Measurements from ENCODE around the gene ELOVL6. TPM values are rescaled to one million over a fixed set of nuclear protein-coding genes. Genes with fewer than 3 reads are reported as not detected.
A peak's percentile ranks its signal among the peaks of the same experiment; 100 is the strongest.
"Not testable (repeated sequence)": the region's sequence is repeated elsewhere in the genome, so short reads cannot be mapped to it uniquely, and the experiment has no call there.

The ELOVL6 gene
- total RNA-seq, 1 donor from 2014 or later: 27.6 TPM

DNA sequence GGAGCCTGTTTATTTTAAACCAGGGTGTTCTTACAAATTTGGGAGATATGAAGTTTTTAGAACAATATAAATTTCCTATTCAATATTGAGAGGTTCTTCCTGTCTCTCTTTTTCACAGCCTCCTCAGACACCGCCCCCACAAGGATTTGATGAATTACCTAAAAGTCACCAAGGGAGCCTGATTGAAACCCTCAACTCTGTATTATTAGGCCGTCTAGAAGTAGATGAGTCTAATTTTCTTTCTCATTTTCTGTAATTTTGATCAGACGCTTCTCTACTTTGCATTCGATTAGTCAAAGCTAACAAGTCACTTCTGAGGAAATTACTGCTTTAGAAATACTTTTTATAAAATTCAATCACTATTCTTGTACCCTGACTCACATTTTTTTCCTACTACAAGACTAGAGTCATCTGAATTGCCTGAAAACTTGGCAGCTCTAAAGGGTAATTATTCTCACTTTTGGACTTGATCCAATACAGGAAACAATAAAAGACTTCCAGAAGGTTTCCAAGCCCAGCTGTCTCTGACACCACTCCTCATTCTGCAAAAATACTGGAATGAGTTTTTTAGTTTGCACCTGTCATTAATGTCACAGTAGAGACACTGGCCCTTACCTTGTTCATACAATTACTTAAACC is 111.2 kb downstream of the ELOVL6 start:
- Mint-ChIP-seq H3K27ac (peak overlapping the region; percentile 30), H3K9me3 (peaks cover 6% of the 10 kb centered on the region), H3K4me1 (peaks cover 46% of the 10 kb centered on the region), H3K4me3 (no peak overlapping the region), H3K36me3 (peaks cover 12% of the 10 kb centered on the region), H3K27me3 (ENCODE audit: low read depth) (no peaks in the 10 kb centered on the region)
- TF ChIP-seq, protein P1, sequence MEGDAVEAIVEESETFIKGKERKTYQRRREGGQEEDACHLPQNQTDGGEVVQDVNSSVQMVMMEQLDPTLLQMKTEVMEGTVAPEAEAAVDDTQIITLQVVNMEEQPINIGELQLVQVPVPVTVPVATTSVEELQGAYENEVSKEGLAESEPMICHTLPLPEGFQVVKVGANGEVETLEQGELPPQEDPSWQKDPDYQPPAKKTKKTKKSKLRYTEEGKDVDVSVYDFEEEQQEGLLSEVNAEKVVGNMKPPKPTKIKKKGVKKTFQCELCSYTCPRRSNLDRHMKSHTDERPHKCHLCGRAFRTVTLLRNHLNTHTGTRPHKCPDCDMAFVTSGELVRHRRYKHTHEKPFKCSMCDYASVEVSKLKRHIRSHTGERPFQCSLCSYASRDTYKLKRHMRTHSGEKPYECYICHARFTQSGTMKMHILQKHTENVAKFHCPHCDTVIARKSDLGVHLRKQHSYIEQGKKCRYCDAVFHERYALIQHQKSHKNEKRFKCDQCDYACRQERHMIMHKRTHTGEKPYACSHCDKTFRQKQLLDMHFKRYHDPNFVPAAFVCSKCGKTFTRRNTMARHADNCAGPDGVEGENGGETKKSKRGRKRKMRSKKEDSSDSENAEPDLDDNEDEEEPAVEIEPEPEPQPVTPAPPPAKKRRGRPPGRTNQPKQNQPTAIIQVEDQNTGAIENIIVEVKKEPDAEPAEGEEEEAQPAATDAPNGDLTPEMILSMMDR (IDR thresholded peaks at IDR 0.05; ENCODE audit: unreplicated experiment): no peak
- no peak for DNase-seq (ENCODE audit: low spot score in 2 of 2, unreplicated experiment in 2 of 2)

GRCh38 chr4:110085131-110085530 is 113.3 kb downstream of the ELOVL6 start:
- no peak for DNase-seq (ENCODE audit: low spot score in 2 of 2, unreplicated experiment in 2 of 2)
- Mint-ChIP-seq H3K36me3 (peaks cover 12% of the 10 kb centered on the region), H3K4me1 (peaks cover 37% of the 10 kb centered on the region), H3K27ac (peak overlapping the region; percentile 62), H3K27me3 (ENCODE audit: low read depth) (no peaks in the 10 kb centered on the region), H3K9me3 (peaks cover 6% of the 10 kb centered on the region), H3K4me3 (no peak overlapping the region)
- TF ChIP-seq, protein P1 (IDR thresholded peaks at IDR 0.05; ENCODE audit: unreplicated experiment): no peak

- Mint-ChIP-seq H3K27me3 (ENCODE audit: low read depth) (no peaks in the 10 kb centered on the region), H3K36me3 (peaks cover 16% of the 10 kb centered on the region), H3K27ac (no peak overlapping the region), H3K9me3 (peaks cover 11% of the 10 kb centered on the region), H3K4me1 (peaks cover 33% of the 10 kb centered on the region), H3K4me3 (no peak overlapping the region)
- no peak for DNase-seq (ENCODE audit: low spot score in 2 of 2, unreplicated experiment in 2 of 2)
- TF ChIP-seq, protein P1 (IDR thresholded peaks at IDR 0.05; ENCODE audit: unreplicated experiment): no peak
Measured at GRCh38 chr4:110084154-110084553, 114.3 kb downstream of the ELOVL6 start.

GRCh38 chr4:110078148-110078547 is 120.3 kb downstream of the ELOVL6 start:
- not testable (repeated sequence) for DNase-seq (ENCODE audit: low spot score in 2 of 2, unreplicated experiment in 2 of 2); H3K27ac Mint-ChIP-seq; H3K4me1 Mint-ChIP-seq; H3K4me3 Mint-ChIP-seq; H3K27me3 Mint-ChIP-seq (ENCODE audit: low read depth)
- Mint-ChIP-seq H3K36me3 (peaks cover 27% of the 10 kb centered on the region), H3K9me3 (peaks cover 27% of the 10 kb centered on the region)

GRCh38 chr4:110076828-110077227 is 121.6 kb downstream of the ELOVL6 start:
- H3K36me3 Mint-ChIP-seq: peaks cover 21% of the 10 kb centered on the region
- H3K4me3 Mint-ChIP-seq; H3K27me3 Mint-ChIP-seq (ENCODE audit: low read depth); H3K27ac Mint-ChIP-seq; DNase-seq (ENCODE audit: low spot score in 2 of 2, unreplicated experiment in 2 of 2): not testable (repeated sequence)
- H3K4me1 Mint-ChIP-seq: peaks cover 11% of the 10 kb centered on the region
- peaks cover 21% of the 10 kb centered on the region for H3K9me3 Mint-ChIP-seq

DNA sequence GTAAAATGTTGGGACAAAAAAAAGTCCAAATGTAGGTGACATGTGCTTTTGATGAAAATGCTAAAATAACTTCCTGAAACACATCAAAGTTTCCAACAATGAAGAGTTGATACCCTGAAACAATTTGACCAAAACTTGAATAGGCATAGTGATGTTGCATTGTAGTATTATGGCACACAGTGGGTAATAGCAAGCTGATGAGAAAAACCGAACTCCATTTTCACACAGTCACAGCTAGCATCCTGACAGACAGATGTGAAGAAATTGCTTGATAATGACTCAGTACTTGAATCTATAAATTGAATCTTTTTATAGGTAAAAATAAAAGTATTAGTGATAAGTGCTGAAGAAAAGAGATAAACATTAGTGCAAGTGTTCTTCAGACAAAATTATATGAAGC is 122.5 kb downstream of the ELOVL6 start:
- Mint-ChIP-seq H3K9me3 (peaks cover 21% of the 10 kb centered on the region), H3K4me1 (peaks cover 11% of the 10 kb centered on the region), H3K27me3 (ENCODE audit: low read depth) (no peaks in the 10 kb centered on the region), H3K4me3 (no peak overlapping the region), H3K27ac (no peak overlapping the region), H3K36me3 (peaks cover 21% of the 10 kb centered on the region)
- TF ChIP-seq, protein P1 (IDR thresholded peaks at IDR 0.05; ENCODE audit: unreplicated experiment): no peak
- DNase-seq (ENCODE audit: low spot score in 2 of 2, unreplicated experiment in 2 of 2): no peak
